ENCODE measurements around the gene AK1.
"Not testable (repeated sequence)": the region's sequence is repeated elsewhere in the genome, so short reads cannot be mapped to it uniquely, and the experiment has no call there.

AK1 gene

GRCh38 chr9:127852829-127853228, 24.6 kb downstream of the AK1 start:
- DNase-seq (ENCODE audit: low read depth): no peak
- no peak for TF ChIP-seq CTCF (IDR thresholded peaks at IDR 0.05; ENCODE audit: low read depth, low read length)
- no peak for TF ChIP-seq MAX (IDR thresholded peaks at IDR 0.05; ENCODE audit: low read depth, low read length)
- TF ChIP-seq MYC (IDR thresholded peaks at IDR 0.05; ENCODE audit: low read depth, low read length): no peak
- no peak for TF ChIP-seq POLR2A (IDR thresholded peaks at IDR 0.05; ENCODE audit: extremely low read depth, insufficient read length)
- H3K4me3 ChIP-seq (ENCODE audit: low read depth, low read length): no peak overlapping the region

GRCh38 chr9:127850286-127850830, 27.1 kb downstream of the AK1 start:
- no peak overlapping the region for H3K4me3 ChIP-seq (ENCODE audit: low read depth, low read length)
- TF ChIP-seq CTCF (IDR thresholded peaks at IDR 0.05; ENCODE audit: low read depth, low read length) (no peak), MYC (IDR thresholded peaks at IDR 0.05; ENCODE audit: low read depth, low read length) (no peak), MAX (IDR thresholded peaks at IDR 0.05; ENCODE audit: low read depth, low read length) (no peak), POLR2A (IDR thresholded peaks at IDR 0.05; ENCODE audit: extremely low read depth, insufficient read length) (no peak)

GRCh38 chr9:127848756-127849504, 28.5 kb downstream of the AK1 start:
- DNase-seq (ENCODE audit: low read depth): no peak
- TF ChIP-seq CTCF (IDR thresholded peaks at IDR 0.05; ENCODE audit: low read depth, low read length): no peak
- no peak for TF ChIP-seq MAX (IDR thresholded peaks at IDR 0.05; ENCODE audit: low read depth, low read length)
- TF ChIP-seq POLR2A (IDR thresholded peaks at IDR 0.05; ENCODE audit: extremely low read depth, insufficient read length): no peak
- TF ChIP-seq MYC (IDR thresholded peaks at IDR 0.05; ENCODE audit: low read depth, low read length): no peak
- no peak overlapping the region for H3K4me3 ChIP-seq (ENCODE audit: low read depth, low read length)

More at GRCh38 chr9:127850286-127850830, 27.1 kb downstream of the AK1 start:
- DNase-seq (ENCODE audit: low read depth): no peak

- no peak for TF ChIP-seq MYC (IDR thresholded peaks at IDR 0.05; ENCODE audit: low read depth, low read length)
- no peak for TF ChIP-seq POLR2A (IDR thresholded peaks at IDR 0.05; ENCODE audit: extremely low read depth, insufficient read length)
- no peak overlapping the region for H3K4me3 ChIP-seq (ENCODE audit: low read depth, low read length)
- no peak for DNase-seq (ENCODE audit: low read depth)
Measured at GRCh38 chr9:127847833-127848755, 29.4 kb downstream of the AK1 start.

- no peak overlapping the region for H3K4me3 ChIP-seq (ENCODE audit: low read depth, low read length)
- no peak for DNase-seq (ENCODE audit: low read depth)
- no peak for TF ChIP-seq MAX (IDR thresholded peaks at IDR 0.05; ENCODE audit: low read depth, low read length)
- no peak for TF ChIP-seq MYC (IDR thresholded peaks at IDR 0.05; ENCODE audit: low read depth, low read length)
- no peak for TF ChIP-seq POLR2A (IDR thresholded peaks at IDR 0.05; ENCODE audit: extremely low read depth, insufficient read length)
Measured at GRCh38 chr9:127847178-127847510, 30.3 kb downstream of the AK1 start.

- TF ChIP-seq MYC (IDR thresholded peaks at IDR 0.05; ENCODE audit: low read depth, low read length) (no peak), MAX (IDR thresholded peaks at IDR 0.05; ENCODE audit: low read depth, low read length) (no peak), POLR2A (IDR thresholded peaks at IDR 0.05; ENCODE audit: extremely low read depth, insufficient read length) (no peak), CTCF (IDR thresholded peaks at IDR 0.05; ENCODE audit: low read depth, low read length) (no peak)
- DNase-seq (ENCODE audit: low read depth): no peak
- H3K4me3 ChIP-seq (ENCODE audit: low read depth, low read length): no peak overlapping the region
Measured at GRCh38 chr9:127846443-127847177, 30.9 kb downstream of the AK1 start.

- not testable (repeated sequence) for H3K4me3 ChIP-seq (ENCODE audit: low read depth, low read length); DNase-seq (ENCODE audit: low read depth)
Measured at GRCh38 chr9:127845619-127846018, 31.9 kb downstream of the AK1 start.
